ENCODE results near the gene TCF12.

Gene TCF12

GRCh38 chr15:56915888-56916287, 2.6 kb upstream of the TCF12 start:
- DNase-seq (ENCODE audit: extremely low read depth, low read depth): no peak
- TF ChIP-seq, protein P1, sequence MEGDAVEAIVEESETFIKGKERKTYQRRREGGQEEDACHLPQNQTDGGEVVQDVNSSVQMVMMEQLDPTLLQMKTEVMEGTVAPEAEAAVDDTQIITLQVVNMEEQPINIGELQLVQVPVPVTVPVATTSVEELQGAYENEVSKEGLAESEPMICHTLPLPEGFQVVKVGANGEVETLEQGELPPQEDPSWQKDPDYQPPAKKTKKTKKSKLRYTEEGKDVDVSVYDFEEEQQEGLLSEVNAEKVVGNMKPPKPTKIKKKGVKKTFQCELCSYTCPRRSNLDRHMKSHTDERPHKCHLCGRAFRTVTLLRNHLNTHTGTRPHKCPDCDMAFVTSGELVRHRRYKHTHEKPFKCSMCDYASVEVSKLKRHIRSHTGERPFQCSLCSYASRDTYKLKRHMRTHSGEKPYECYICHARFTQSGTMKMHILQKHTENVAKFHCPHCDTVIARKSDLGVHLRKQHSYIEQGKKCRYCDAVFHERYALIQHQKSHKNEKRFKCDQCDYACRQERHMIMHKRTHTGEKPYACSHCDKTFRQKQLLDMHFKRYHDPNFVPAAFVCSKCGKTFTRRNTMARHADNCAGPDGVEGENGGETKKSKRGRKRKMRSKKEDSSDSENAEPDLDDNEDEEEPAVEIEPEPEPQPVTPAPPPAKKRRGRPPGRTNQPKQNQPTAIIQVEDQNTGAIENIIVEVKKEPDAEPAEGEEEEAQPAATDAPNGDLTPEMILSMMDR (IDR thresholded peaks at IDR 0.05; ENCODE audit: low read depth, low read length): no peak

DNA sequence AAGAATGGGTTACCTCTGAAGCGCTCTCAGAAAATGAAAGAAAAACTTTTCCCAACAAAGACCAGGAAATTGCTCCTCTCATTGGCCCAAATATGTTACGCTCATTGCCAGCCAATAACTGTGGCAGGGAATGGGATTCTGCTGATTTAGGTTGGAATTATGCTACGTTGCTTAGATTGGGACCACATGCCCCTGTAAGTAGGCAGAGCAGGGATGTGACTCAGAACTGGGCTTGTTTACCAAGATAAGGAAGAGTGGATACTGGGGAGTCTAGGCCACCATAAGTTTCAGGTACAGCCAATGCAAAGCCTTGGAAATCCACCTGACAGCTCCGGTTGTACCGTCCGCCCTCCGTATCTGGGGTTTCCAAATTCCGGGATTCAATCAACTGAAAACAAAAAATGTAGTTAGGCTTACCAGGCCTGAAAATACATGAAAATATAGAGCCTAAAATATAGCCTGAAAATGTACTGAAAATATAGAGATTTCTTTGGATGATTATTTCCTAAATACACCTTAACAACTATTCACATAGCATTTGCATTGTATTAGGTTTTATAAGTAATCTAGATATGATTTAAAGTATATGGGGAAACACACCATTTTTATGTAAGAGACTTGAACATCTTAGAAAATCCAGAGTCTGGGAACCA, 1.5 kb upstream of the TCF12 start:
- TF ChIP-seq, protein P1 (IDR thresholded peaks at IDR 0.05; ENCODE audit: low read depth, low read length): no peak

DNA sequence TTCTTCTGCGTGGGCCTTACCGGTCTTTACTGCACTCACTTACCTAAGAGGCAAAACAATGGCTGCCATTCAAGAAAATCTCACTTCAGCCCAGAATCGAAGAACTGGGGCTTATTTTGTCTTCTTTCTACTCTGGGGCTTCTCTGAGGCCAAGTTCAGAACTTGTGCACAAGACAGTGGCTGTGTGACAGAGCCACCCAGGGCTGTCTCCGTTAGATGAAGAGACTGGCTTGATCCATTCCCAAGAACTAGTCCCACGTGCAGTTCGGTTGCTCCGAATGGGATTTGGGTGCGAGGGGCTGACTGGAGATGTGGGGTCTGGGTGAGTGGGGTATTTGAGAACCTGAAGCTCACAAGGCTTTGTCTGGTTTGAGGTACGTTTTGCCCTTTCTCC, 795 bp upstream of the TCF12 start:
- DNase-seq (ENCODE audit: extremely low read depth, low read depth): no peak
- TF ChIP-seq, protein P1 (IDR thresholded peaks at IDR 0.05; ENCODE audit: low read depth, low read length): no peak

More for the DNA sequence above, 1.5 kb upstream of the TCF12 start:
- DNase-seq (ENCODE audit: extremely low read depth, low read depth): no peak

- DNase-seq (ENCODE audit: extremely low read depth, low read depth): no peak
- TF ChIP-seq, protein P1 (IDR thresholded peaks at IDR 0.05; ENCODE audit: low read depth, low read length): no peak
Measured at GRCh38 chr15:56919031-56919608, 676 bp downstream of the TCF12 start.

DNA sequence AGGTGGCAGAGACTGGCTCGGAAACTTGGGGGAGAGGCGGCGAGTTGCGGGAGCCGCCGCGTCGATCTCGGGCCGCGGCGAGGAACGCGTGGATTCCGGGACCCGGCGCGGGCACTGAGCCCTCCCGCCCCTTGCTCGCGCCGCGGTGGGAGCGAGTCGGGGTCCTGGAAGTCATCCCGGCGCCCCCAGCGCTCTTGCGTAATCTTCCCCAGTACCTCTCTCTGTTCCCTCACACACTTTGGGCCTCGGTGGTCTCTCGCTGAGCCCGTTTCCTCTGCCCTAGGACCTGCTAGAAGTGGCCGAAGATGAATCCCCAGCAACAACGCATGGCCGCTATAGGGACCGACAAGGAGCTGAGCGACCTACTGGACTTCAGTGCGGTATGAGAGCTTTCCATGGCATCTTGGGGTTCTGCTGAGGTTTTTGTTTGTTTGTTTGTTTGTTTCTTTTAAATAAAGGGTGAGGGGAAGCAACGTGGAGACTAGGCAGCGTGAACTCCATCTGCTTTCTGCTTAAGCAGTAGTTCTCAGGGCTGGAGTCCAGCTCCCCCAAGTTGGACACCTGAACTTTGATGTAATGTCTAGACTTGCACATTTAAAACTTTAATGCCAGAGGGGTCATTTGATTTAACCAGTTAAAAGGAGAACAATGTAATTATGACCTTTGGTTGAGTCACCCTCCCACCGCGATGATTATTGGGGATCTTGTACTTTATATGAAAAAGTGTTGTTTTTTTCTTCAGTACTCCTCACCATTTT, 1.3 kb downstream of the TCF12 start:
- TF ChIP-seq, protein P1 (IDR thresholded peaks at IDR 0.05; ENCODE audit: low read depth, low read length): no peak
- DNase-seq (ENCODE audit: extremely low read depth, low read depth): no peak

GRCh38 chr15:56920367-56920627, 1.9 kb downstream of the TCF12 start:
- DNase-seq (ENCODE audit: extremely low read depth, low read depth): no peak
- TF ChIP-seq, protein P1 (IDR thresholded peaks at IDR 0.05; ENCODE audit: low read depth, low read length): no peak

GRCh38 chr15:56923174-56923591, 4.7 kb downstream of the TCF12 start:
- TF ChIP-seq, protein P1 (IDR thresholded peaks at IDR 0.05; ENCODE audit: low read depth, low read length): no peak
- no peak for DNase-seq (ENCODE audit: extremely low read depth, low read depth)

Measured in AG09319 (cell line).